HG03060 (cell line): ENCODE results near the gene SF3A1.

Experiments
- ATAC-seq: cut with Tn5 transposase; IDR thresholded peaks from one replicate; pipeline ENCODE4 v1.9.1; 2021; ENCODE audit warnings: low read depth, moderate number of reproducible peaks; ENCODE audit not compliant: unreplicated experiment

The SF3A1 gene

DNA sequence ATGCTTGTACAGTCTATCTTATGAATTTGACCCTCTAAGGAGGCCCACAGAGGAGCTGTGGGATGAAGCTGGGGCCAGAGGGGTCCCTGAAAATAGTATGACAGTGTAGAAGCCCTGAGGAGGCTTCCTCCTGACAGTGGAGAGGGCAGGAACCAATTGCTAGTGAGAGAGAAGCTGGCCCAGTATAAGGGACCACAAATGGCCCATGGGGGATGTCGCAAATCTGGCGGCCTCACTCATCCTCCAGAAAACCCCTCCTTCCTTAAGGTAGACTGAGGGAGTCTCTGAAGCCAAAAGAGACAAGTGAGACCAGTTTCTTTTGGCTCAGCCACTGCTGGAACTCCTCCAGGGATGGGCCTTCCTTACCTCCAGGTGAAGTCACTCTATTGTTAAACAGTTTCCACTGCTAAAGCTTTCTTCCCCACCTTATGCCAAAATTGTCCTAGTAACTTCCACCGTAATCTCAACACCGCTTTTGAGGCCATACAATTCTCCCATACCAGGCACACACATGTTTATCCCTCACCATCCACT, 49.6 kb downstream of the SF3A1 start:
- no peak for ATAC-seq

GRCh38 chr22:30306627-30307011, 50.1 kb downstream of the SF3A1 start:
- no peak for ATAC-seq

DNA sequence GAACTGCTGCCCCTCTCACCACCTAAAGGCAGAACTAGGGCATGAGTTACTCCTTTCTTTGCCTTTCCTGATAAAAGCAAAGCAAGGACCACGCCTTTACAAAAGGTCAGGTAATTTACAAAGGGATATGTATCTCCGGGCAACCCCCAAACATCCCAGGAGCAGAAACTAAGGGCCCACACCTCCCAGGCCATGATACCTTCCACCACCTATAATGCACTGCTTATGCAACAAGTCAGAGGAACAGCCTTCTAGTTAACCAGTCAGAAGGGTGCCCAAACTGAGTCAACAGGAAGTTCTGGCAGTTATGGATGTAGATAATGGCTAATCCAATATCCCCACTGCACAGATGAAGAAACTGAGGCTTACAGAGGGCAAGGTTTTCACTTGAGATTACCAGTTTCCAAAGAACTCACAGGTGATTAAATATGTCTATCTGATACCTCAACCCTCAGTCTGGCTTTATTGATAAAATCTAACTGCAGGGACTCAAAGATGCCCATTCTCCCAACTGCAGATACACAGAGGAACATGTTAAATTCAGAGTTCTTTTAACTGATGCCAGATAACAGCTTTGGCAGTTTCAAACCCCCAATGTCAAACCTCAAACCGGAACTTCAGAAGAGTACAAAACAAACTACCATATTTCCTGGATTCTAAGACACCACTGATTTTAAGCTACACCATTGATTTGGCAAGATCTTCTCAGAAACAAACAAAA, 50.6 kb downstream of the SF3A1 start:
- ATAC-seq: no peak

GRCh38 chr22:30305519-30305905, 51.2 kb downstream of the SF3A1 start:
- no peak for ATAC-seq

GRCh38 chr22:30304495-30305244, 52.0 kb downstream of the SF3A1 start:
- no peak for ATAC-seq

GRCh38 chr22:30302810-30303138, 53.9 kb downstream of the SF3A1 start:
- ATAC-seq: no peak

DNA sequence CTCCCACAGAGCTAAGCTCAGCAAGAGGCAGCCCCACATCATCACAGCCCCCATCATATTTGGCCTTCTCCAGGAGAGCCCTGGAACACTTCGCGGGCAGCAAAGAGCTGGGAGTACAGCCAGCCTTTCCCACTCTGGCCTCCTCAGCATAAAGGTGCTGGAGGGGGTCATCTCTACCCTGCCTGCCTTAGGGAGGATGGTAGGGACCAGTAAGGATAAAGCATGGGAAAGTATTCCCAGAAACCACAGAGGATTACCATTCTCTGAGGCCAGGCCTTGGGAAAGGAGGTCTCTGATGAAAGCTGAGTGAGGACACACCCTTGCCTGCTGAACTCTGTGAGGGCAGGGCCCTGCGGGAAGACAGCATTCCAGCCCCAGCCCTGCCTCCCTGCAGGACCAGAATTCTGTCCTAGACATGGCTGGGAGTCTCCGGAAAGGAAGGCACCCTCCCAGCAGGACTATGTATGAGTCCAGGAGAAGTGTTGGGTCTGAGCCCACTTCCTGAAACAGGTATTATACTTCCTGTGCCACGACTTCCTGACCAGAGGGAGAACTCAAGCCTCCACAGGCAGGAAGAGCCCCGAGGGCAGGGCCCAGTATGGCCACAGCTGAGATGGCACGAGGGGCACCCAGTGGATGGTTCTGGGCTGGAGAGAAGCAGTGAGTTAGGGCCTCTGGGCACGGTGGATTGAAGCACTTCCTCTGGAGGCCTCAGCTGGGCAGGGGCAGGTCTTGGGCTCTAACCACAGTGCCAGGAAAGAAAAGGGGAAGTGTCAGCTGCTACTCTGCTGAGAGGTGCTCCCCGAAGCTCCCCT, 54.5 kb downstream of the SF3A1 start:
- ATAC-seq: no peak

- ATAC-seq: no peak
Observed at GRCh38 chr22:30299322-30299721, 57.4 kb downstream of the SF3A1 start.

DNA sequence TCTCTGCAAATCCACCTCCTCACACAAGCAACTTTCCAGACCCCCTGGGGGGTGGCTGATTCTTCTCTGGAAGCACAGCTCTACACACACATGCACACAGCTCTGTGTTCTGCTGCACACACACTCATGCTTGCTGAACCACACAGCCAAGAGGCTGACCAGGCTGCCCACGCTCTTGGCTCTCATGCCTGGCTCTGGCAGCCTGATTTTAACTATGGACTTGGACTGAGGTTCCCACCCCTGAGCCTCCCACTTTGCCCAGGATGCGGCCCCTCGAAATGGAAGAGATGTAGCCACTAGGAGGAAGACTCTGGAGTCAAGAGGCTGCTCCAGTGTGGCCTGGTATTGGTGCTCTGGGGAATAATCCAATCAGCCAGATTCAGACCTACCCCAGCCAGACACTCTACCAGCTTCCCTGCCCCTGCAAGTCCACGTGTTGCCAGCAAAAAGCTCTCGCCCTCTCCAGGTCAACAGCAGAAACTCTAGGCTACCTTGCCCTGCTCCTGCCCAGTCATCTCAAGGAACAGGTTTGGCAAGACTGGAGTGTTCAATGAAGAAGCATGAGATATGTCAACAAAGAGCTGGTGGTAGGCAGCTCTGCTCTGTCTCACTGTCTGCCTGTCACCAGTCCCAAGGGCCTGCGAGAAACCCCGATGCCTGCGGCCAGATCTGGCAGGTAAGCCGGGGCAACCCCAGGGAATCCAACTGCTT, 58.5 kb downstream of the SF3A1 start:
- no peak for ATAC-seq

- no peak for ATAC-seq
Observed at GRCh38 chr22:30297276-30297990, 59.3 kb downstream of the SF3A1 start.

DNA sequence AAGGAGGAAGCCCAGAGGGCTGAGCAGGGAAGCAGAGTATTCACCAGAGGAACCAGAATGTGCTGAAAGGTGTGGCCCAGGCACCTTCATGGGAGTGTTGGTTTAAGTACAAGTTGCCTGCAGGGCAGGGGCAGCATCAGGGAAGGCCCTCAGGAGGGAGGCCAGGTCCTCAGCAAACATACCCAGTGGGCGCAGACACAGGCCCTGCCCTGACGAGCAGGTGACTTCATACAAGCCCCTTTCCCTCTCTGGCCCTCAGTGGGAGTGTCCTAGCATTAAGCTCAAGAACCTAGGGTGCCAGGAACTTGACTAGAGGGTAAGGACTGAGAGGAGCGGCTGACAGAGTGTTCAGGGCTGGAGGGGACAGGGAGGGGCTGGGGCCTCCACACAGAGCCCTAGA, 59.9 kb downstream of the SF3A1 start:
- no peak for ATAC-seq

DNA sequence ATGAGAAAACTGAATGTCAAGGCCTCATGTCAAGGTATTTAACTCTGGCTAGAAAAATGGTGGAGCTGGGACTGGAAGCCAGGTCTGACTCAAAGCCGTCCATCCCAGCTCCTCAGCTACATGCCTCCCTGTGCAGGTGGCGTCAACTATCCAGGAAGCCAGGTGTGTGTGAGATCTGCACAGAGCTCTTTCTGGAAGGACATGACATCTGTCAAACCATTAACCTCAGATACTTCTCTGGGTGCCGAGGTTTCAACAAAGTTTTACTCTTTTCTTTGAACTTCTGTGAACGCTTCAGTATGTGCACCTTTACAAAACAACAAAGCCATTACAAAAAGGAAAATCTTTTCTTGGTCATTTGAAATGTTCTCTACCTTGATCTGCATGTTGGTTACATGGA, 60.4 kb downstream of the SF3A1 start:
- no peak for ATAC-seq

DNA sequence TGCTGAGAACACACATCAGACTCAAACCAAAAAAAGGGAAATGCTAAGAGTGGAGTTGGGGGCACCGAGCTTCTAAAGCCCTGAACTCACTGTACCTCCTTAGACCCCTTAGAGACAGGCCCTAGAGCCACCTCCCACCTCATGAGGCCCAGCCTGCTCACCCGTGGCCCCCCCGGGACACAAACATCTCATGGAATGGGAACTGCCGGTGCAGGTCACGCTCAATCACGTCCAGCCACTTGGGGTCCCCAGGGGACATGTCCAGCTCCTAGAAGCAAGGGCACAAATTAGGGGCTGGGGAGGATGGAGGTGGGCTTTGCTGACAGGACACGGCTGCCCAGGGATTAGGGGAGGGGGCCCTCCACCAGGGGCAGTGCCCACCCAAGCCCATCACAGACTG, 61.1 kb downstream of the SF3A1 start:
- ATAC-seq: no peak

DNA sequence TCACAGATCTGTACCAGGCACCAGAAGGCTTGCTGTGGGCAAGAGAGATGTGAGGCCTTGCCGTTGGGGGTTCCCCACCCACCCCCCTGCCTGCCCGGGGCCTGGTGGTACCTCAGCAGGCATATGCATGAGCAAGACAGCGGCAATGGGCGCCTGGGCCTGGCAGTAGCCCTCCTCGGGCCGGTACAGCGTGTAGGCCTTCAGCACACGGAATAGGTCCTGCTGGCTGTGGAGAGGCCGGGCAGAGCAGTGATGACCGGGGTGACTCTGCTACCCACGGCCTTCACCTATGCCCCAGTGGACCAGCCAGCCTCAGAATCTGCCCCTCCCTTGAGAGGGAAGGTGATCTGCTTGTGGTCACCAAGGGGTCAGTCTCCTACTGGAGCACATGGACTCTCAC, 61.9 kb downstream of the SF3A1 start:
- no peak for ATAC-seq

- no peak for ATAC-seq
Observed at GRCh38 chr22:30294066-30294465, 62.6 kb downstream of the SF3A1 start.

- ATAC-seq: no peak
Observed at GRCh38 chr22:30293026-30293425, 63.7 kb downstream of the SF3A1 start.

DNA sequence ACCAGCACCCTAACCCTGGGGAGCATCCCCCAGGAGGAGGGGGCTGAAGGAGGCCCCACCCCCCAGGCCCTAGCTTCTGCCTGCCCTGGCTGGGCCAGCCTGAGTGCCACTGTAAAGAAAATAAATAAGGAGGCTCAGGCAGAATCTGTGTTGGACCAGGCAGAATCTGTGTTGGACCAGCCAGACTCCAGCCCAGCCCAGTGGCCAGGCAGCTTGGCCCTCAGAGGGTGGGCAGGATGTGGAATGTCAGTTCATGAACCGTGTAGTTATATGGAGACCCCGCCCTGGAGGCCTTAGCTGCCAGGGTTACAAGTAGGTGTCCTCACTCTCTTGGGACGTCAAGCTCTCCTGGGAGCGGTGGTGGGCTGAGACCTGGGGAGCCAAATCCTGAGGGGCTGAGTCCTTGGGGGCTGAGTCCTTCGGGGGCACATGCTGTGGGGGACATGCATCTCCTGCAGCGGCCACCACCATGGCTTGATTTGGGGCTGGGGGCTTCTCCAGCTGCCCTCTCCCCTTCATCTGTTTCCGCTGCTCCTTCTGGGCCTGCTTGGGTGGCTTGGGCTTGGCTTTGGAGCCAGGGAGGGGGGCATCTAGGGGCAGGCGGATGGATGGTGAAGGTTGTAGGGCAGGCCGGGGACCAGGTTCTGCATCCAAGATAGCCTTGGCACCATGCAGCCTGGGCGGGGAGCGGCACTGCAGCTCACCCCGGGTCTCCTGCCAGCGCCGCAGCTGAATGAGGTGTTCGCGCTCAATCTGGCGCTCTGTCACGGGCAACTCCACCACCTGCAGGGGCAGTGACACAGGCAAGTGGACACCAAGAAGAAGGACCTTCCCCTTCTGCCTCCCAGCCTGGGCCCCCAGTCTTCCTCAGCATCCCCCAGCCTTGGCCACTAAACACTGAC, 64.4 kb downstream of the SF3A1 start:
- ATAC-seq: no peak

GRCh38 chr22:30291058-30291892, 65.4 kb downstream of the SF3A1 start:
- ATAC-seq: no peak
